Mucosa of descending colon (tissue), 3 donors: ENCODE results near the gene RASGRP2. TPM values are rescaled to one million over a fixed set of nuclear protein-coding genes. Genes with fewer than 3 reads are reported as not detected.

Experiments
- ATAC-seq: fragments of 200-7000 bp; cut with Tn5 transposase; one replicate; pipeline ENCODE4 v1.9.1; 2020; ENCODE audit warnings: mild to moderate bottlenecking, moderate library complexity
- DNase-seq, 3 donors: peaks; one replicate each; pipeline ENCODE4 v3.0.0-alpha.2; 2020
- H3K36me3 ChIP-seq: fragments of 200-600 bp; one replicate; pipeline ENCODE4 v1.8.0; 2021; ENCODE audit warnings: low read depth, mild to moderate bottlenecking
- H3K4me1 ChIP-seq: fragments of 200-600 bp; one replicate; pipeline ENCODE4 v1.8.0; 2021; ENCODE audit warnings: low read depth, mild to moderate bottlenecking
- H3K4me3 ChIP-seq: fragments of 200-600 bp; one replicate; pipeline ENCODE4 v1.8.0; 2021; ENCODE audit warnings: mild to moderate bottlenecking
- H3K9me3 ChIP-seq: fragments of 200-600 bp; one replicate; pipeline ENCODE4 v1.8.0; 2021; ENCODE audit warnings: mild to moderate bottlenecking
- CTCF ChIP-seq: fragments of 200-600 bp; IDR thresholded peaks from one replicate; pipeline ENCODE4 v1.8.0; 2022; ENCODE audit warnings: antibody characterized with exemption, mild to moderate bottlenecking
- intact Hi-C, 2 donors: fragments of 100-400 bp; cut with DNase I in 1 of 2; cut with micrococcal nuclease in 1 of 2; formaldehyde crosslinking; loops; one replicate each; pipeline versions ENCODE4 v1.11.0 to v1.11.1; 2022; cut with DNase I, micrococcal nuclease
- total RNA-seq, 3 donors: library from RNA; stranded (reverse); fragmentation: NEBNext Ultra II Directional in 2 of 3; extraction: Animal tissue kit (Norgen Biotek cat#: 25700) in 2 of 3; gene quantifications; one replicate each; pipeline versions ENCODE4 v1.2.1 to v1.2.4, GENCODE V29; 2021 to 2023
- donor health status: DM: no; HTN: no; CAD: no; lungs with moderate emphysema.
- donor health status: DM: no; HTN: no; CAD: no.
- donor health status: DM: no; HTN: yes; CAD: no.

Gene RASGRP2
- total RNA-seq, 3 donors from 2014 or later: 3.3 to 25.6 (median 9.7) TPM

GRCh38 chr11:64728757-64729365 lies 15.1 kb downstream of the RASGRP2 start:
- TF ChIP-seq CTCF: no peak
- Histone ChIP-seq H3K4me3 (no peak overlapping the region), H3K4me1 (no peaks in the 10 kb centered on the region), H3K9me3 (no peaks in the 10 kb centered on the region), H3K36me3 (no peaks in the 10 kb centered on the region)
- intact Hi-C loops: loop anchor here in 1 of 2 donors (5.0 kb wide), 1 partner anchor 42 kb away; no protein-coding TSS in a partner anchor
- no peak for ATAC-seq
- DNase-seq: no peak

GRCh38 chr11:64726867-64727530 lies 16.9 kb downstream of the RASGRP2 start:
- H3K9me3 ChIP-seq: no peaks in the 10 kb centered on the region
- intact Hi-C loops: loop anchor here in 1 of 2 donors (5.0 kb wide), 1 partner anchor 40 kb away; no protein-coding TSS in a partner anchor
- DNase-seq (no peak), ATAC-seq (no peak)
- no peak overlapping the region for H3K4me3 ChIP-seq
- H3K36me3 ChIP-seq: no peaks in the 10 kb centered on the region
- TF ChIP-seq CTCF: no peak
- H3K4me1 ChIP-seq: no peaks in the 10 kb centered on the region

- Histone ChIP-seq H3K9me3 (no peaks in the 10 kb centered on the region), H3K4me1 (no peaks in the 10 kb centered on the region), H3K36me3 (no peaks in the 10 kb centered on the region), H3K4me3 (no peak overlapping the region)
- TF ChIP-seq CTCF: no peak
- DNase-seq (no peak), ATAC-seq (no peak)
- intact Hi-C loops: loop anchor here in 1 of 2 donors (5.0 kb wide), 1 partner anchor 39 kb away; no protein-coding TSS in a partner anchor
Observed at GRCh38 chr11:64726211-64726641, 17.7 kb downstream of the RASGRP2 start.

- no peak overlapping the region for H3K4me3 ChIP-seq
- DNase-seq (no peak), ATAC-seq (peak; percentile 7)
- no peaks in the 10 kb centered on the region for H3K9me3 ChIP-seq
- H3K36me3 ChIP-seq: no peaks in the 10 kb centered on the region
- intact Hi-C loops: loop anchor here in 1 of 2 donors (5.0 kb wide), 1 partner anchor 38 kb away; no protein-coding TSS in a partner anchor
- H3K4me1 ChIP-seq: no peaks in the 10 kb centered on the region
- TF ChIP-seq CTCF: no peak
Observed at GRCh38 chr11:64724863-64725532, 18.9 kb downstream of the RASGRP2 start.

- H3K9me3 ChIP-seq: no peaks in the 10 kb centered on the region
- ATAC-seq: no peak
- intact Hi-C loops: no loop called here
Observed at GRCh38 chr11:64723907-64724862, 19.8 kb downstream of the RASGRP2 start.

More at GRCh38 chr11:64723907-64724862, 19.8 kb downstream of the RASGRP2 start:
- no peak for TF ChIP-seq CTCF
- H3K4me1 ChIP-seq: no peaks in the 10 kb centered on the region
- H3K36me3 ChIP-seq: no peaks in the 10 kb centered on the region
- H3K4me3 ChIP-seq: no peak overlapping the region
- DNase-seq: no peak
